GM18502 (cell line): ENCODE results near the gene CLPX.
"Not testable (repeated sequence)": the region's sequence is repeated elsewhere in the genome, so short reads cannot be mapped to it uniquely, and the experiment has no call there.

ENCODE experiments used
- ATAC-seq: cut with Tn5 transposase; IDR thresholded peaks from one replicate; pipeline ENCODE4 v1.9.1; 2021; ENCODE audit warnings: mild to moderate bottlenecking; ENCODE audit not compliant: unreplicated experiment, poor library complexity

The CLPX gene

DNA sequence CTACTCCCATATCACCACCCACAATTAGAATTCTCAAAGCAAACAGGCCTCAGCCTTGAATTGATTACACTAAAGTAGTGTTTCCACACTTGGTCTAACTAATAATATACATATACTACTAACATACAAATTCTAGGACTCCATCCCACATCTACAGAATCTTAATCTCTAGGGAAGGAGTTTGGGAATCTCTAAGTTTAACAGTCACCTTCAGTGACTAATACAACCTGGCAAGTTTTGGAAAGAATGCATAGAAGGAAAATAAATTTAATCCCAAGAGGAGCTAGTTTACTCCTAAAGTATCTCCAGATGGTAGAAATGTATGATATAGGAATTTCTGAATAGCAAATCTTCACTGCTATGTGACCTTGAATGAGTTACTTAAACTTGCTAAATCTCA, 9.1 kb downstream of the CLPX start:
- no peak for ATAC-seq

DNA sequence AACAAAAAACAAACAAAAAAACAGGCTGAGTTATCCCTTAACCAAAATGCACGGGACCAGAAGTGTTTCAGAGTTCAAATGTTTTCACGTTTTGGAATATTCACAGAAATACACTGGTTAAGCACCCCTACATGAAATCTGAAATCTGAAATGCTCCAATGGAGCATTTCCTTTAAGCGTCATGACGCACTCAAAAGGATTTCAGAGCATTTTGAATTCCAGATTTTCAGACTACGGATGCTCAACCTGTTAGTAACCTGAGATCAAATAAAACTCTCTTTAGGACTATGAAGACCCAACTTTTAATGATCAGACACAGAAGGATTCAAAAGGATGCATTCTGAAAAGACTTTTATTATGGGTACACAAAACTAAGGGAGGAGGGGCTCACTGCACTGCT, 9.6 kb downstream of the CLPX start:
- no peak for ATAC-seq

DNA sequence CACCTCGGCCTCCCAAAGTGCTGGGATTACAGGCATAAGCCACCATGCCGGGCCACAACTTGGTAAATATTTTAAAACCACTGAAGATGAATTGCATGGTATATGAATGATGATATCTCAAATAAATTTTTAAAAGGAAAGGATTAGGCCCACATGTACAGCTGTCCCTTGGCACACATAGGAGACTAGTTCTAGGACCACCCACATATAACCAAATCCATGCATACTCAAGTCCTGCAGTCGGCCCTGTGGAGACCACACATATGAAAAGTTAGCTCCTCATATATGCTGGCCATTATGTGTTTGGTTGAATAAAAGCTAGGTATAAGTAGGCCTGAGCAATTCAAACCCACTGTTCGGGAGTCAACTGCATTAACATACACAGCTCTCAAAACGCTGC, 10.6 kb downstream of the CLPX start:
- ATAC-seq, result no peak

DNA sequence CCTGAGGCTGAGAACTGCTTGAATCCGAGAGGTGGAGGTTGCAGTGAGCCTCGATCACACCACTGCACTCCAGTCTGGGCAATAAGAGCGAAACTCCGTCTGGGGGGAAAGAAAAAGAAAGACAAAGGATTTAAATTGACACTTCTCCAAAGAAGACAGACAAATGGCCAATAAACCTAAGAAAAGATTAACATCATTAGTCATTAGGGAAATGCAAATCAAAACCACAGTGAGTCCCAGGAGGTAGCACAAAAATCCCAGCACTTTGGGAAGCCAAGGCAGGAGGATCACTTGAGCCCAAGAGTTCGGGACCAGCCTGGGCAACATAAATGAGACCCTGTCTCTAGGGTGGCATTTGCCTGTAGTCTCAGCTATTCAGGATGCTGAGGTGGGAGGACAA, 12.6 kb downstream of the CLPX start:
- no peak for ATAC-seq

DNA sequence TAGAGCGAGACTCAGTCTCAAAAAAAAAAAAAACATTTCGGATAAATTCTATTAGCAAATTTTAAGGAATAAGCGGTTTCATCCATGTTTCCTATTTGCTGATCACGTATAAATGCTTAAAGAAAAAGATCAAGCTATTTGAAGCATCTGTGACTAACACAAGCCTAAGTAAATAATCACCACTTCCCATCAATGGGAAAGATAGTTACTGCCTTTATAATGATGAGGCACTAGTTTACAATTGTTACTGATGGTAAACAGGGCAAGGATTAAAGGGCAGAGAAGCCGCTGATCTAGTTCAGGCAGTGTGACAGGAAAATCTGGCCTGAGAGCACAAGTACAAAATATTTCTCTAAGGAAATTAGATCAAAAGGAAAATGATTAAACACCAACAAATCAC, 13.7 kb downstream of the CLPX start:
- no peak for ATAC-seq

DNA sequence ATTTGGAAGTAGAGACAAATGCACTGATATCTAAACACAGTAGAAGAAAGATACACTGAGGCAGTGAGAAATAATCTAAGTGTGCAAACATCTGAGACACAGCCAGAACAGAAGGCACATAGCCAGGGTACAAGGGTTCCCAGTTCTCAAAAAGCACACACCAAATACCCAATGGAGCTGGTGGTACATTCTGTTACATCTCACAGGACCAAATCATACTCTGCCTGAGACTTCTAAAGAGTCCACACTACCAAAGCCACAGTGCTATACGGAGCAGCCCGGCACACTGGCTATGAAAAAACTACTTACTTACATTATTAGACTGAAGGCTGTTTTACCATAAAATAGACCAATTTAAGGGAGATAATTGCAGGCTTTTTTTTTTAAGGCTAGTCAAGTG, 19.3 kb downstream of the CLPX start:
- no peak for ATAC-seq

GRCh38 chr15:65164139-65164538, 21.0 kb downstream of the CLPX start:
- ATAC-seq, result no peak

GRCh38 chr15:65163041-65163440, 22.1 kb downstream of the CLPX start:
- no peak for ATAC-seq

GRCh38 chr15:65156692-65157091, 28.4 kb downstream of the CLPX start:
- ATAC-seq, result no peak

GRCh38 chr15:65154720-65155119, 30.4 kb downstream of the CLPX start:
- no peak for ATAC-seq

- ATAC-seq, result no peak
Measured at GRCh38 chr15:65147902-65148301, 37.2 kb downstream of the CLPX start.

- no peak for ATAC-seq
Measured at GRCh38 chr15:65146438-65146837, 38.7 kb downstream of the CLPX start.

DNA sequence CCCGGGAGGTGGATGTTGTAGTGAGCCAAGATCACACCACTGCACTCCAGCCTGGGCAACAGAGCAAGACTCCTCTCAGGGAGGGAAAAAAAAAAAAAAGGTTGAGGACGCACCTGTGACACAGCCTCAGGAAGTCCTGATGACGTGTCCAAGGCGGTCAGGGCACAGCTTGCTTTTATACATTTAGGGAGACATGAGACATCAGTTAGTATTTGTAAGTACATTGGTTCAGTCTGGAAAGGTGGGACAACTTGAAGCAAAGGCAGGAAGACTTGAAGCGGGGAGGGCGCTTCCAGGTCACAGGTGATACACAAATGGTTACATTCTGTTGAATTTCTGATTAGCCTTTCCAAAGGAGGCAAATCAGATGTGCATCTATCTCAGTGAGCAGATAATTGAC, 46.5 kb downstream of the CLPX start:
- not testable (repeated sequence) for ATAC-seq

- not testable (repeated sequence) for ATAC-seq
Measured at GRCh38 chr15:65137893-65138292, 47.2 kb downstream of the CLPX start.

- not testable (repeated sequence) for ATAC-seq
Measured at GRCh38 chr15:65137089-65137488, 48.1 kb downstream of the CLPX start.

GRCh38 chr15:65134538-65134937, 50.6 kb downstream of the CLPX start:
- no peak for ATAC-seq

GRCh38 chr15:65133548-65134200, 51.5 kb downstream of the CLPX start, which contains the start of gene PDCD7:
Gene PDCD7, minus strand, starts transcription at chr15:65133808. Its CDS starts 27 bp downstream, at chr15:65133781.
- ATAC-seq, result peak; percentile 89

- peak; percentile 45 for ATAC-seq
Measured at GRCh38 chr15:65132878-65133547, 52.1 kb downstream of the CLPX start.

- no peak for ATAC-seq
Measured at GRCh38 chr15:65130941-65131340, 54.2 kb downstream of the CLPX start.

DNA sequence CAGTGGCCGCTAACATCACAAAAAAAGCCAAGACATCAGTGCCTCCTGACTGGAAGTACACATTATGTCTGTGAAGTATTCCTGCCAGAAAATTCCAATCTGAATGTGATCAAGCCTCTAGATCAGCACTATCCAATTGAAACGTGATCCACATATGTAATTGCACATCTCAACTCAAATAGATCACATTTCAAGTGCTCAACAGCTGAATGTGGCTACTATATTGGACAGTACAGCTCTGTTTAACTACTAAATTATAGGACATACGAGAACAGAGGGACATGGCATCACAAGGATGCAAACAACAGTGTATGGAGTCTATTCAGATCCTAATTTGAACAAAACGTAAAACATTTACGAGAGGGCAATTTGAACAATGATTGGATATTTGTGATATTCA, 69.6 kb downstream of the CLPX start:
- ATAC-seq, result no peak

DNA sequence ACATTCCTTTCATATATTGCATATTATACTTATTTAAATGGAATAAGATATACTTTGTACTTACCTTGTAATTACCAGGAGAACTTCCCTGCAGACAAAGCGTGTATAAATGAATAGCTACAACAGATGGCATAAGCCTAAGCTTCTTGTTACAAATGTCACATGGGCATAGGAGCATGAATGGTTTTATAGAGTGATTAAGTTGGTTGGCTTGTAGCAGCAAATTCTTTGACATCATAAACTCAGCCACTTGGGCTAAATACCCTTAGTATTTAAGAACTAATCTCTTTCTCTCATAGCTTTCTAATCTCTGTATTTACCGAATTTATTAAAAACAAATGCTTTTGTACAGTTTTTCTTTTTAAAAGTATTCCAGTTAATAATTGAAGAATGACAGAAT, 70.1 kb downstream of the CLPX start, which contains the start of gene UBAP1L:
Gene UBAP1L (minus strand): TSS at position 115 of the 400 bp plus-strand sequence. CDS start 8,985 bp downstream, outside the sequence.
- no peak for ATAC-seq
